Stimulated activated CD4-positive, alpha-beta T cell treated with anti-CD3 and anti-CD28 coated beads, TNF-alpha, amount 100 ng/mL, for 24 hours (primary cell): Measurements from ENCODE around the gene NFATC1.
A peak's percentile ranks its signal among the peaks of the same experiment; 100 is the strongest.

Source experiments
- DNase-seq, 3 experiments: peaks; one replicate each; pipeline ENCODE4 v3.0.0-alpha.2; 2020; ENCODE audit warnings: low read depth in 3 of 3

The NFATC1 gene

GRCh38 chr18:79507546-79508480 lies 112.1 kb downstream of the NFATC1 start:
- no peak for DNase-seq

GRCh38 chr18:79508565-79509535 lies 113.1 kb downstream of the NFATC1 start:
- no peak for DNase-seq

GRCh38 chr18:79509536-79509930 lies 113.8 kb downstream of the NFATC1 start:
- no peak for DNase-seq

- no peak for DNase-seq
Measured at GRCh38 chr18:79510046-79510685, 114.4 kb downstream of the NFATC1 start.

GRCh38 chr18:79510731-79511241 lies 115.1 kb downstream of the NFATC1 start:
- no peak for DNase-seq

- DNase-seq: no peak
Measured at GRCh38 chr18:79511271-79511670, 115.5 kb downstream of the NFATC1 start.

- DNase-seq: no peak
Measured at GRCh38 chr18:79511671-79512301, 116.1 kb downstream of the NFATC1 start.

GRCh38 chr18:79512461-79513380 lies 117.0 kb downstream of the NFATC1 start:
- no peak for DNase-seq

- DNase-seq: no peak
Measured at GRCh38 chr18:79513381-79514081, 117.8 kb downstream of the NFATC1 start.

GRCh38 chr18:79515331-79515730 lies 119.6 kb downstream of the NFATC1 start:
- no peak for DNase-seq

GRCh38 chr18:79515944-79516351 lies 120.2 kb downstream of the NFATC1 start:
- DNase-seq: no peak

GRCh38 chr18:79516441-79516931 lies 120.8 kb downstream of the NFATC1 start:
- no peak for DNase-seq

GRCh38 chr18:79517341-79517740 lies 121.6 kb downstream of the NFATC1 start:
- DNase-seq: peak in 1 of 3 experiments; percentile 57

GRCh38 chr18:79518028-79518682 lies 122.4 kb downstream of the NFATC1 start:
- DNase-seq: no peak

GRCh38 chr18:79518683-79519128 lies 123.0 kb downstream of the NFATC1 start:
- no peak for DNase-seq

- peak in 2 of 3 experiments; percentile 31 to 61 for DNase-seq
Measured at GRCh38 chr18:79519751-79520477, 124.2 kb downstream of the NFATC1 start.

- DNase-seq: no peak
Measured at GRCh38 chr18:79520478-79521390, 125.0 kb downstream of the NFATC1 start.
